Measurements from ENCODE around the gene FAM118A.

GRCh38 chr22:45291931-45292290, 17.8 kb upstream of the FAM118A start:
- no peak for TF ChIP-seq CTCF (IDR thresholded peaks at IDR 0.05; ENCODE audit: low read depth, low read length)
- TF ChIP-seq EZH2phosphoT487 (IDR thresholded peaks at IDR 0.05; ENCODE audit: low read depth), result no peak
